Progenitor cell of endocrine pancreas (in vitro differentiated cells): ENCODE results near the gene CACNA1B. TPM values are rescaled to one million over a fixed set of nuclear protein-coding genes. Genes with fewer than 3 reads are reported as not detected.

Source experiments
- DNase-seq: peaks from one replicate; pipeline ENCODE4 v3.0.0; 2021; ENCODE audit warnings: low spot score; ENCODE audit not compliant: unreplicated experiment
- H3K27ac Mint-ChIP-seq: 2 replicates; pipeline ENCODE4 v1.8.0; 2021; ENCODE audit warnings: mild to moderate bottlenecking, moderate library complexity, mixed read lengths
- H3K27me3 Mint-ChIP-seq: 2 replicates; pipeline ENCODE4 v1.8.0; 2021; ENCODE audit warnings: mixed read lengths
- H3K36me3 Mint-ChIP-seq: 2 replicates; pipeline ENCODE4 v1.8.0; 2022; ENCODE audit warnings: mixed read lengths; ENCODE audit not compliant: insufficient read depth
- H3K4me1 Mint-ChIP-seq: 2 replicates; pipeline ENCODE4 v1.8.0; 2021; ENCODE audit warnings: low read depth, mixed read lengths
- H3K4me3 Mint-ChIP-seq: 2 replicates; pipeline ENCODE4 v1.8.0; 2021; ENCODE audit warnings: low read depth, mild to moderate bottlenecking, moderate library complexity, mixed read lengths
- H3K9me3 Mint-ChIP-seq: 2 replicates; pipeline ENCODE4 v1.8.0; 2021; ENCODE audit warnings: low read depth, mixed read lengths
- total RNA-seq: library from RNA; stranded (reverse); gene quantifications from 2 replicates; pipeline ENCODE4 v1.2.1, GENCODE V29; 2021
- TF ChIP-seq, protein P1 (sequence below): fragments of 200-600 bp; sonication (generic); IDR thresholded peaks from one replicate; pipeline ENCODE4 v1.5.0; 2021; ENCODE audit warnings: antibody characterized with exemption, mild to moderate bottlenecking; ENCODE audit not compliant: unreplicated experiment

Gene CACNA1B
- total RNA-seq, 1 donor from 2014 or later, result 2.4 TPM

DNA sequence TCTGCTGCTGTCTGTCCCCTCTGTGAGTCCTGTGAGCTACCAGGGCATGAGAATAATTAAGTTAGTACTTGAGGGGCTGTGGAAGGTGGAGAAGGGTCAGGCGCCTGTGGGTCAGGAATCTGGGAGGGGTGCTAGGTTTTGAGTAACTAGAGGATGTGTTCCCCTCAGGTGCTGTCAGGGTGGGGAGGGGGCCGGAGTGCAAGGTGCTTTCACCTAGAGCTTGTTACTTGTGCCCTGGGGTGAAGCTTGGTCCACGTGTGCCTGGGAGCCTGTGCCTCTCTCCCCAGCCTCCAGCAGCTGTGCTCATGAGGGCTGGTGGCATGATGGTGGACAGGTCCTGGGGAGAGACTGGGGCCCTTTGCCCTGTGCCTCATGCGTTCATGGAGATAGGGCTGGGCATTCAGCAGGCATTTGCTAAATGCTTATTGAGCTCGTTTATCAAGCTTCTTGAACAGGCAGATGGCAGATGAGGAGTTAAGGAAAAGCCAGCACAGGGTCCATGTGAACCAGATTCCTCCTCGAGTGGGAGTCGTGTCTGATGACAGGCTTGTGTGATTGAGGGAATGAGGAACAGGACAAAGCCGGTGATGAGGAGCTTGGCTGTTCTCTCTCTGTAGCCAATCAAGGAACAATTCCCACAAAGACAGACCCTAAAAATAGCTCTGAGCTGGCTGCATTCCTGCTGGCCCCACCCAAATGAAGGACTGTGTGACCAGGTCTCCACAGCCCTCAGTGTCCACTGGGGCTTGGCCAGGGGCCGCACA is 40.9 kb downstream of the CACNA1B start:
- Mint-ChIP-seq H3K4me3 (no peak overlapping the region), H3K4me1 (no peaks in the 10 kb centered on the region), H3K27ac (no peak overlapping the region), H3K36me3 (no peaks in the 10 kb centered on the region), H3K9me3 (peaks cover 6% of the 10 kb centered on the region), H3K27me3 (no peaks in the 10 kb centered on the region)
- DNase-seq, result no peak
- TF ChIP-seq, protein P1, sequence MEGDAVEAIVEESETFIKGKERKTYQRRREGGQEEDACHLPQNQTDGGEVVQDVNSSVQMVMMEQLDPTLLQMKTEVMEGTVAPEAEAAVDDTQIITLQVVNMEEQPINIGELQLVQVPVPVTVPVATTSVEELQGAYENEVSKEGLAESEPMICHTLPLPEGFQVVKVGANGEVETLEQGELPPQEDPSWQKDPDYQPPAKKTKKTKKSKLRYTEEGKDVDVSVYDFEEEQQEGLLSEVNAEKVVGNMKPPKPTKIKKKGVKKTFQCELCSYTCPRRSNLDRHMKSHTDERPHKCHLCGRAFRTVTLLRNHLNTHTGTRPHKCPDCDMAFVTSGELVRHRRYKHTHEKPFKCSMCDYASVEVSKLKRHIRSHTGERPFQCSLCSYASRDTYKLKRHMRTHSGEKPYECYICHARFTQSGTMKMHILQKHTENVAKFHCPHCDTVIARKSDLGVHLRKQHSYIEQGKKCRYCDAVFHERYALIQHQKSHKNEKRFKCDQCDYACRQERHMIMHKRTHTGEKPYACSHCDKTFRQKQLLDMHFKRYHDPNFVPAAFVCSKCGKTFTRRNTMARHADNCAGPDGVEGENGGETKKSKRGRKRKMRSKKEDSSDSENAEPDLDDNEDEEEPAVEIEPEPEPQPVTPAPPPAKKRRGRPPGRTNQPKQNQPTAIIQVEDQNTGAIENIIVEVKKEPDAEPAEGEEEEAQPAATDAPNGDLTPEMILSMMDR, result no peak

DNA sequence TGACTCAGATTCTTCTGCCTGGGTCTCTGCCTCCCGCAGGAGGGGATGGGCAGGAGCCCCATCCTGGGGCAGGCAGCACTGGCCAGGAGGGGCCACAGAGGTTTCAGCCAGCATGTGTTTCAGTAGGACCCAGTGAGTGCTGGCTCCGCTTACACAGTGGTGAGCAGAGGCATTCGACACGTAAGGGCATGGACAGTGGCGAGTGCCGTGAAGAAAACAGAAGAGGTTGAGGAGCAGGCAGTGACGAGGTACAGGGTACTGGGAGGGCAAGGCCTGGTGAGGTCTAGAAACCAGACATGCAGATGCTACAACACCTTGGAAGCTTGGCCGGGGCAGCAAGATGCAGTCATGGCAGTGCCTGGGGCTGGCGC is 41.5 kb downstream of the CACNA1B start:
- Mint-ChIP-seq H3K36me3 (no peaks in the 10 kb centered on the region), H3K9me3 (peaks cover 6% of the 10 kb centered on the region), H3K27me3 (no peaks in the 10 kb centered on the region), H3K4me1 (no peaks in the 10 kb centered on the region), H3K4me3 (no peak overlapping the region), H3K27ac (no peak overlapping the region)
- DNase-seq, result no peak
- TF ChIP-seq, protein P1, result no peak

DNA sequence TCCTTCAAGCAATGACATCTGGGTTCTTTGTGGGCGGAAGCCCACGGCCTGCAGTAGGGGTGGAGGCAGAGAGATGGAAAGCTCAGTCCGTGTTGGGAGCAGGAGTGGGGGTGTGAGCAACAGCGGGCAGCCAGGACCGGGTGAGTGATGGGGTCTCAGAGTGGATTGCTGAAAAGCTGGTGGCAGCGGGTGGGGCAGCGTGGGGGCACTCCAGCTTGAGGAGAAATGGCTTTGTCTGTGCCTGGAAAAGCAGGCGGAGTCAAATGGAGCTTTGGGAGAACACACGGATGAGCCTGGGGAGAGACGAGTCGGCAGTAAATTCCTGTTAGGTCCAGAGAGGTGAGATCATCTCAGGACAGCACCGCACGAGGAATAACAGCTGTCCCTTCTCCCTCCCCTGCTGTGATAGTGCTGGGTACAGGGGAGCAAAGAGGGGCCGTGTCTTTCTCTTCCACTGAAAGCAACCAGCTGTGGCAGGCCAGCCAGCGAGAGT is 42.1 kb downstream of the CACNA1B start:
- Mint-ChIP-seq H3K36me3 (no peaks in the 10 kb centered on the region), H3K4me1 (no peaks in the 10 kb centered on the region), H3K27ac (no peak overlapping the region), H3K9me3 (peaks cover 6% of the 10 kb centered on the region), H3K4me3 (no peak overlapping the region), H3K27me3 (no peaks in the 10 kb centered on the region)
- TF ChIP-seq, protein P1, result no peak
- no peak for DNase-seq

DNA sequence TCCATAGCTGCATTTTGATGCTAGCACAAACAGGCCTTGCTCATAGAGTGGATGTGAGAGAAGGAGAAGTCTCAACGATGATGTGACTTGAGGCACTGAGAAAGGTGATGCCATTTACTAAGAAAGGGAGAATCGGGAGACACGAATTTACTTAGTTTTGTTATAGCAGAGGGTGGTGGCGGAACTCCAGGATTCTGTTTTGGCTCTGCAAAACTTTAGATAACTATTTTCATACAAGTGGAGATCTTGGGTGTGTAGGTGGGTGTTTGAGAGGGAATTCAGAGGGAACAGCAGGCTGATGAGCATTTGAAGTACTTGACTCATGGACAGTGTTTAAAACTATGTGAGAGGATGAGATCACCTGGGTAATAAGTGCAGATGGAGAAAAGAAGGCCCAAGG is 43.2 kb downstream of the CACNA1B start:
- Mint-ChIP-seq H3K27ac (no peak overlapping the region), H3K4me1 (no peaks in the 10 kb centered on the region), H3K36me3 (no peaks in the 10 kb centered on the region), H3K27me3 (no peaks in the 10 kb centered on the region), H3K9me3 (peaks cover 9% of the 10 kb centered on the region), H3K4me3 (no peak overlapping the region)
- no peak for DNase-seq
- TF ChIP-seq, protein P1, result no peak

DNA sequence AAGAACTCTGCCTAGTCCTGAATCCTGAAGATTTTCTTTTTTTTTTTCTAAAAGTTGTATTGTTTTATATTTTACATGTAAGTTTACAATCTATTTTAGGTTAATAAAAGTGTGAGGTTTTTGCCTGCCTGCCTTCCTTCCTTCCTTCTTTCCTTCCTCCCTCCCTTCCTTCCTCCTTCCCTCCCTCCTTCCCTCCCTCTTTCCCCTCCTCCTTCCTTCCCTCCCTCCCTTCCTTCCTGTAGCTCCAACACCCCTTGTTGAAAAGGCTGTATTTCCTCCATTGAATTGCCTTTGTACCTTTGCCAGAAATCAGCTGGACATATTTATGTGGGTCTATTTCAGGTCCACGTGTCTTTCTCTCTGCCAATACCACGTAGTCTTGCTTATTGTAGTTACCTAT is 46.6 kb downstream of the CACNA1B start:
- Mint-ChIP-seq H3K4me1 (no peaks in the 10 kb centered on the region), H3K27ac (no peak overlapping the region), H3K4me3 (no peak overlapping the region), H3K36me3 (no peaks in the 10 kb centered on the region), H3K9me3 (peaks cover 27% of the 10 kb centered on the region), H3K27me3 (no peaks in the 10 kb centered on the region)
- TF ChIP-seq, protein P1, result no peak
- no peak for DNase-seq
